Inferior parietal cortex (tissue), 1 donor: ENCODE measurements around the gene RSKR.
A peak's percentile ranks its signal among the peaks of the same experiment; 100 is the strongest.
"Not testable (repeated sequence)": the region's sequence is repeated elsewhere in the genome, so short reads cannot be mapped to it uniquely, and the experiment has no call there.

Experiments used
- DNase-seq: peaks from one replicate; pipeline ENCODE4 v3.0.0-alpha.2; 2016; ENCODE audit errors: extremely low spot score

Gene RSKR

GRCh38 chr17:28577466-28577824 is 36.5 kb downstream of the RSKR start:
- no peak for DNase-seq

GRCh38 chr17:28576758-28577465 is 37.1 kb downstream of the RSKR start, which contains the start of gene ALDOC:
Gene ALDOC (minus strand): TSS chr17:28576895. CDS start chr17:28575532, 1,363 bp downstream.
- peak; percentile 95 for DNase-seq

- not testable (repeated sequence) for DNase-seq
Measured at GRCh38 chr17:28576016-28576415, 38.0 kb downstream of the RSKR start.

GRCh38 chr17:28575126-28575795 is 38.7 kb downstream of the RSKR start:
- no peak for DNase-seq

GRCh38 chr17:28574526-28574925 is 39.5 kb downstream of the RSKR start:
- DNase-seq = no peak

GRCh38 chr17:28573966-28574480 is 40.0 kb downstream of the RSKR start:
- no peak for DNase-seq

- DNase-seq = no peak
Measured at GRCh38 chr17:28573521-28573920, 40.5 kb downstream of the RSKR start.

GRCh38 chr17:28573040-28573380 is 41.0 kb downstream of the RSKR start:
- DNase-seq = no peak

GRCh38 chr17:28572259-28573039 is 41.5 kb downstream of the RSKR start:
- DNase-seq = no peak

GRCh38 chr17:28571361-28572122 is 42.4 kb downstream of the RSKR start, which contains the start of gene PIGS:
Gene PIGS (minus strand): TSS chr17:28571524. CDS start chr17:28571496, 28 bp downstream.
- peak; percentile 92 for DNase-seq

GRCh38 chr17:28570716-28571360 is 43.1 kb downstream of the RSKR start:
- DNase-seq = no peak

GRCh38 chr17:28569446-28569845 is 44.5 kb downstream of the RSKR start:
- DNase-seq = no peak

- no peak for DNase-seq
Measured at GRCh38 chr17:28567604-28568003, 46.4 kb downstream of the RSKR start.

GRCh38 chr17:28563475-28563874 is 50.5 kb downstream of the RSKR start:
- DNase-seq = no peak
